Inferior parietal cortex (tissue), 1 donor: ENCODE data around the gene SFMBT2.

Experiments used
- DNase-seq: peaks from one replicate; pipeline ENCODE4 v3.0.0-alpha.2; 2016; ENCODE audit errors: extremely low spot score

SFMBT2 gene

GRCh38 chr10:7410862-7411670 lies at the start of gene SFMBT2:
SFMBT2 (minus strand) TSS chr10:7411034; CDS start chr10:7381898, 29,136 bp downstream.
- peak; percentile 81 for DNase-seq

DNA sequence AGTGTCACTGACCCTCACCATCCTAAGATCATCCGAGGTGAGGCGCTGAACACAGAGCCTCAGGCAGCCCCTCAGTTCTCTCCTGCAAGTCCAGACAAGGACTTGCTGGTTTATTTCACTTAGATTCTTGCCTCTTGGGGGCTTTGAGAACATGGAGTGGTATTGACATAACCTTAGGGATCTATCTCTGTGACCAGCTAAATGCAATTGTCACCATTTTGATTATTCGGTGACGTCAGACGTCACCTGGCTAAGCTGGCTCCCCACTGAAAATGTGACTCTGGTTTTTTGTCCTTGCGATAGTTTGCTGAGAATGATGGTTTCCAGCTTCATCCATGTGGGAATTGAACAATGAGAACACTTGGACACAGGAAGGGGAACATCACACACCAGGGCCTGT lies 49.2 kb upstream of the SFMBT2 start:
- no peak for DNase-seq

DNA sequence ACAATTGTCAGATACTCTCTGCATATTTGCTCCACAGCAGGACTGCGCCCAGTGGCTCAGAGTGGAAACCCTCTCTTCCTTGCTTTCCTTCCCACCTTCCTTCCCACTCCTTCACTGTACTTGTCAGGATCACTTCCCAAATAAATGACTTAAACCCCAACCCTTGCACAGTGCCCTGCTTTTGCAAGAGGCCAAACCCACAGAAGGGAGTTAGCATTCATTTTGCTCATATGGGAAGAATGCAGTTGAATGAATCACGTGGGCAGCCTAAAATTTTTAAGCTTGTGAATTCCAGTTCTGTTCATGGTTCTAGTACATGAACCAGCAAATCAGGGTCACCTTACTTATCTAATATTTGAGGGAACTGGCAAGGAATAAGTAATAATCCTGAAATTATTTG lies 47.7 kb upstream of the SFMBT2 start:
- DNase-seq, result no peak

DNA sequence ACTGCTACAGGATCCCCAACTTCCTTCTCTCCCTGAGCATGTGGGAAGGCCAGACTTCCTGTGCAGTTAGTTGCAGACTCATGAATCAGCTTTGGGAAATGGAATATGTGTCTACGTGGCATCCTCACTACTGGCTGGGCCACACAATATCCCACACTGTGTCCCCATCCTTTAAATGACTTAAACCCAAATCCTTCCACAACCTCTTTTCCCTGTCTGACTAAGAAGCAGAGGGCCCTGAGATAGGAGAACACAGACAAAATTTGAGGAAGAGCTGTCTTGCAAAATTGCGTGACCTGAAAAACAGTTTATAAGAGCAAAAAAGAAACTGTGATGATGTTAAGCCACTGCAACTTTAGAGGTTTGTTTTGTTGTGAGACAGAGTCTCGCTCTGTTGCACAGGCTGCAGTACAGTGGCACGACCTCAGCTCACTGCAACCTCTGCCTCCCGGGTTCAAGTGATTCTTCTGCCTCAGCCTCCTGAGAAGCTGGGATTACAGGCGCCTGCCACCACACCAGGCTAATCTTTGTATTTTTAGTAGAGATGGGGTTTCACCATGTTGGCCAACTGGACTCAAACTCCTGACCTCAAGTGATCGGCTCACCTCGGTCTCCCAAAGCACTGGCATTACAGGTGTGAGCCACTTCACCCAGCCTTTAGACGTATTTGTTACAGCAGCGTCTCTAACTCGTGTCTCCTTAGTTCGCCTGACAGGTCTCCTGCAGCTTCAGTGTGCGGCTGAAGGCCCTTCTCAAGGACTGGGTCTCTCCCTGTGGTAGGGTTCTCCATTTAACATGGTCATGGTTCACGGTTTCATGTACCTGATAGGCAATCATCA lies 46.9 kb upstream of the SFMBT2 start:
- no peak for DNase-seq

DNA sequence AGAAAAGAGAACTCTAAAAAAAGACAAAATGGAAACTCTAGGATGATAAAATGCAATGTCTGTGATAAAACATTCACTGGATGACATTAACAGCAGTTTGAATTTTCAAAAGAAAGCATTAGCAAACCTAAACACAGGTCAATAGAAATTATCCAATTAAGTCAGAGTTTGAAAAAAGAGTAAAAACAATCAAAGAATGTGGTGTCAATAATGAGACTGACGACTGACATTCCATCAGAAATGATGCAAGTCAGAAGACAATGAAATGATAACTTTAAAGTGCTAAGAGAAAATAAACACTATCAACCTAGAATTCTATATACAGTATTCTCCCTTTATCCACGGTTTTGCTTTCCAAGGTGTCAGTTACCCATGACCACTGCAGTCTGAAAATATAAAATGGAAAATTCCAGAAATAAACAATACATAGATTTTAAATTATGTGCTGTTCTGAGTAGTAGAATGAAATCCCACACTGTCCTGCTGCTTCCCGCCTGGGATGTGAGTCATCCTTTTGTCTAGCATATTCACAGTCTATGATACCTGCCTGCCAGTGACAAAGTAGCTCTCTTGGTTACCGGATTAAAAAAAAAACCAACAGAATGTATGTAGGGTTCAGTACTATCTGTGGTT lies 38.3 kb upstream of the SFMBT2 start:
- no peak for DNase-seq

DNA sequence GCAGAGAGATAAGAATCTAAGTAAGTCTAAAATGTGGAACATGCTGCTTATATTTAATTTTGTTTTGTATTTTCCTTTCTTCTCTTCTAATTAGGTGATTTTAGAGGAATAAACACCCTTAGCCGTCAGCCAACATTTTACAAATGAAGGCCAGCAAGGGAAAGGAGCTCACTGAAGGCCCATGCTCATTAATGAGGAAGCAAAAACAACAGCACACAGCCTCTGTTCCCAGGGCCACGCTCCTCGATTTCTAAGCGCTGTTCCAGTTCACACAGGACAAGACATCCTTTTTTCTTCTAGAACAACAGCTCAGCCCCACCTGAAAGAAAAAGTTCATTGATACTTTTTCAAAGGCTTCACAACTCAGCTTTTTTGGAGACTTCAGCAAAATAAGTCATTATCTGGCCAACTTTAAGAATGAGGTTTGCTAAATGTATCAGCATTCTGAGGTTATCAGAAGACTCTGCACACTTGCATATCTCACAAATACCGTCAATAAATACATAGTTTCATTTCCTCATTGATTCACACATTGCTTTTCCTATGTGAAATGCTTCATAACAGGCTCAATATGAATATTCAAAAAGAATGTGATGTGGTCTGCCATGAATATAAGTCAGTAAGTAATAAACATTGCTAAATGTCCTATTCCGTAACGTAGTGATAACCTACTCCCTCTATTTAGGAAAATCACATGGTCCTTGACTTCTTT lies 34.8 kb upstream of the SFMBT2 start:
- DNase-seq, result peak; percentile 49

DNA sequence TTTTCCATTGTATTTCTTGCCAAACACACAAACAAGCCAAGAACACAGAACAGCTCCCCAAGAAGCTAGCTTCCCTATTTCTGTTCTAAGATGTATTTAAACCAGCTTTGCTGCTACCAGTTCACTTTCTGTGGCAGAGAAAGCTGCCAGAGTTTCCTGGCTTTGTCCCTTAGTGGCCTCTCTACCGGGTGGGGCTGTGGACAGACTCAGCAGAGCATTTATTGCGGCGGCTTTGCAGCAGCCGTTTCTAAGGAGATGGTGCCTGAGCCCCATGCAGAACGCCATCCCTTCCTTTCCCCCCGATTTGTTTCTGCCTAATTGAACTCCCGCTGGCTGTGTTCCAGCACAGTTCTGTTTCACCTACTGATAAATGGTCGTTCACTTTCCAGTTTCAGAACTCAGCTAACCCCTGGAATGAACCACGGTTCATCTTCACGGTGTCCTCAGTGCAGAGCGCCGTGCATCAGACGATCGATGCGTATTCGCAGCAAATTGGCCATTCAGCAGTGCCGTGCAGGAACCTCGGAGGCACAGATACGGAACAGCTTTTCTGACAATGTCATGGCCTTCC lies 33.8 kb upstream of the SFMBT2 start:
- DNase-seq, result peak; percentile 69

DNA sequence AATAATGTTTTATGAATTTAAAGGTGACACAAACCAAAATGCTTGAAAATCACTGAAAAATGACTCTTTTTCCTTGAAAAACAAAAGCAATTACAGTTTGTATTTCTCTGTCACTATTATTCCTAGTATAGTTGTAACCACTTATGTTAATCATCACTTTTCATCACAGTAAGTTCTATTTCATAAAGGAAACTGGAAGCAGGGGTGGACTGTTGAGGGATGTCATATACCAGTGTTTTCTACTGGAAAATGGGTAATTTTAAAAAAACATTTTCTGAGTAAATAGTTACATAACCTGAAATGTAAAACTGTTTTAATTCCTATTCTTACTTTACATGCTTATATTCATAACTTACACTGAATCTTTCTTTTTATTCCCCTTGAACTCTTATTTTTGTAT lies 32.2 kb upstream of the SFMBT2 start:
- DNase-seq, result no peak

DNA sequence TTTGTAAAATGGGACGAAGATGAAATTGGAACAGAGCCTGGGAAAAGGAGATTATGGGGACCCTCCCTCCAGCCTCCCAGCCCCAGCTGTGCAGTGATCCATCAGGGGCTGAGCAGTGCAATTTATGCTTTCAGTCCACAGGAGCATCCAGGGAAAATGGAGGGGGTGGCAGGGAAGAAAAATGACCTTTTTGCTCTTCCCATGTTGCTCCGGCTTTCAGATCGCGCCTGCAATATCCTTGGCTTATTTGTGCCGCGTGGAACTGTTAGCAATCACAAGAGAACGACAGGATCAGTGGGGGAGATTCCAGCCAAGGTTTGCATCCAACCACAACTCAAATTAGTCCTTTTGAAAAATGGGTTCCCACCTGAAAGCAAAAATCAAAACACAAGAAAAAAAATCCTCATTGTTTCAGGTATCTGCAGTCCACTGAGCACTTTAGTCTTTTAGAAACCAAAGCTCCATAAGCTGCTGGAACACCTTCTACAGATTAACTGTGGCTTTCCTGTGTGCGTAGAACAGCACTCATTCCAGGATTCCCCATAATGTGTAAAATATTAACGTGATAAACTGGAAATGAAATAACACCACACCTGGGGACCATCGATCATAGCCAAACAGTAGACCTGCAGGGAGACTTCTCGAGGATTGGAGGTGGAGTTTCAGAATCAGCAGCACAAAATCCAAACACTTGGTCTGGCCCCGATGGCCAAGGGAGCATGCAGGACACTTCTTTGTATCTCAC lies 30.7 kb upstream of the SFMBT2 start:
- DNase-seq, result no peak

DNA sequence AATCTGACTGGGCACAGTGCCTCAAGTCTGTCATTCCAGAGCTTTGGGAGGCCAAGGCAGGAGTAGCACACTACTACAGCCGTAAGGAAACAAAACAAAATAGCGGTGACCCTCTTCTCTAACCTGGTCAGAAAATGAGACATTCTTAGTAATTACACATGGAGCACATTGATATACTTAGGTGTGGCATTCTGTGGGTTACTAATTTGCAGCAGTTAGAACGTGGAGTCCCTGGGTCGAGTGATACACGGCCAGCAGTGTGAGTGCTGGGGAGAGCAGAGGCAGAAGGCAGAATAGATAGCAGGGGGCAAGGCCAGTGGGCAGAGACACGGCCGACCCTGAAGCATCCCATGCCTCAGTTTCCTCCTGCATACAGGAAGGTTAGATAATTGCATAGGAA lies 28.9 kb upstream of the SFMBT2 start:
- DNase-seq, result no peak

GRCh38 chr10:7438196-7438986 lies 27.6 kb upstream of the SFMBT2 start:
- DNase-seq, result no peak

GRCh38 chr10:7436490-7437100 lies 25.8 kb upstream of the SFMBT2 start:
- DNase-seq, result no peak

- DNase-seq, result no peak
These were observed 24.8 kb upstream of the SFMBT2 start for GRCh38 chr10:7435674-7436073.

GRCh38 chr10:7434378-7434777 lies 23.5 kb upstream of the SFMBT2 start:
- no peak for DNase-seq

DNA sequence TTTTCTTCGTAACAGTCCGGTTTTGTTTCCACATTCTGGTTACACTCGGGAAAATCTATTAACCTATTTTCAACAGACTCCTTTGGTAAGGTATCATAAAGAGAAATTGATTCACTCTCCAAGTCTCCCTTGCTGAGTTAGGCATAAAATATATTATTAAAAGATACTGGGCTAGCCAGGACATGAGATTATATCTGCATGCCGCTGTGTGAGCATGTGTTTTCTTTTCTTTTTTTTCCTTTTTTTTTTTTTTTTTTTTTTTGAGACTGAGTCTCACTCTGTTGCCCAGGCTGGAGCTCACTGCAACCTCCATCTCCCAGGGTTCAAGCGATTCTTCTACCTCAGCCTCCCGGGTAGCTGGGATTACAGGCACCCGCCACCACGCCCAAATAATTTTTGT lies 23.0 kb upstream of the SFMBT2 start:
- no peak for DNase-seq

DNA sequence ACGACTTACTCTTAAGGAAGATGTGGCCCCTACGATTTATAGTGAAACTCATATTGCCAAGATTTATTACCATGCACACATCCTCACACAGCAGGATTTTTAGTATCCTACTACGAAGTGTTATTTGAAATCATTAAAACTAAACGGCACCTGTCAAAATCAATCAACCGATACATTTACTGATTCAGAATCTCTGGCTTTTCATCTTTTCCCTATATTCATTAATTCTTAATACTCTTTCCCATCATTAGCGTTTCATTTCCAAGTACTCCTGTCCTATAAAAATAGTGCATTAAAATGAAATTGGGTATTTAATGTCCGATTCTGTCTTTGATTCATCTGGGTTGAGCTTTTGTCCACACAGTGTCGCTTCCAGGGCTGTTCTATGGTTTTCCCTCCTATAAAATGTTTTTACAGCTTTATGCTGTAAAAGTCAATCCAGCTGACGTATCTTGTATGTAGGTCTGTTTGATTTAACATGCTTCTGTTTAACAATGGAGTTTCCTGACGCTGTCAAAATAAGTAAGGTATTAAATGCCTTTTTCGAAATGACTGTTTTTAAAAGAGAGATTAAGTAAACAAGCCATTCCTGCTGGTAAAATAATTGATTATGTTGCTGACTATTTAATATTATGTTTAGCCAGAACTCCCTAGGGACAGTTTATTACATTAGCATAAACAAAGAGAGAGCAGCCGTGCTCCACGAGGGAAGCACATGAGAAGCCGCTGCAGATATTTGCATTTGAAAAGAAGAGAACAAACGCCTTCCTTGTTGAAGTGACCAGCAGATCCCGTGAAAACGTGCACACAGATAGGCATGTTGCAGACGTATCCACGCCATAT lies 22.3 kb upstream of the SFMBT2 start:
- no peak for DNase-seq

- no peak for DNase-seq
These were observed 18.0 kb upstream of the SFMBT2 start for GRCh38 chr10:7428673-7429350.

DNA sequence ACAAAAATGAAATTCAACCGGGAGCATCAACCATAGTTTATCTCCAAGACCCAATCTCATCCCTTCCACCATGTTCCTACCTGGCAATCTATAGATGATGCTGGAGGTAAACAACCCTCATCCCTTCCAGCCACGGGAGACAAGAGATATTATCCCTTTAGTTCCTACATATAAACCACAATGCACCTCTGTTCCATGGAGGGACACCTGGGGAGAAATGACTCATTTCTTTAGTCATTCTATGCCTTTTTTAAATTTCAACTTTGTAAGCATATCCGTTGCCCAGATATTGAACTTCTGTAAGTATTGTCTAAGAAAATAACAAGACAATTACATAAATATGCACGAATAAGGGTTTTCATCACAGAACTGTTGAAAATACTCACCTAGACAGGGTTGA lies 15.5 kb upstream of the SFMBT2 start:
- no peak for DNase-seq
